ENCODE measurements around the gene TBL3. TPM values are rescaled to one million over a fixed set of nuclear protein-coding genes. Genes with fewer than 3 reads are reported as not detected.

TBL3 gene
- total RNA-seq, 1 donor from 2014 or later: 24.4 TPM

- Mint-ChIP-seq H3K27me3 (ENCODE audit: low read depth, unreplicated experiment) (no peaks in the 10 kb centered on the region), H3K4me3 (ENCODE audit: unreplicated experiment) (no peak overlapping the region), H3K9me3 (ENCODE audit: unreplicated experiment) (no peaks in the 10 kb centered on the region), H3K27ac (ENCODE audit: unreplicated experiment) (no peak overlapping the region), H3K36me3 (ENCODE audit: low read depth, unreplicated experiment) (no peaks in the 10 kb centered on the region), H3K4me1 (ENCODE audit: low read depth, unreplicated experiment) (peaks cover 18% of the 10 kb centered on the region)
- DNase-seq (ENCODE audit: low read depth) (no peak), FAIRE-seq (no peak)
- Histone ChIP-seq H3K9ac (ENCODE audit: low read length) (no peak overlapping the region), H2AFZ (ENCODE audit: low read depth, low read length) (no peak overlapping the region), H3K27me3 (ENCODE audit: insufficient read depth, low read length) (no peaks in the 10 kb centered on the region), H3K27ac (ENCODE audit: low read depth, low read length) (no peak overlapping the region), H3K79me2 (ENCODE audit: insufficient read depth, low read length) (peaks cover 55% of the 10 kb centered on the region), H3K4me1 (ENCODE audit: insufficient read depth, low read length) (peaks cover 49% of the 10 kb centered on the region), H3K9me3 (ENCODE audit: insufficient read depth, low read depth, low read length) (no peaks in the 10 kb centered on the region), H4K20me1 (ENCODE audit: insufficient read depth, low read length) (peaks cover 24% of the 10 kb centered on the region), H3K4me3 (ENCODE audit: insufficient read depth, low read depth, low read length) (no peak overlapping the region), H3K4me2 (ENCODE audit: low read length) (no peak overlapping the region), H3K36me3 (ENCODE audit: insufficient read depth, low read length) (no peaks in the 10 kb centered on the region)
- TF ChIP-seq, protein P1, sequence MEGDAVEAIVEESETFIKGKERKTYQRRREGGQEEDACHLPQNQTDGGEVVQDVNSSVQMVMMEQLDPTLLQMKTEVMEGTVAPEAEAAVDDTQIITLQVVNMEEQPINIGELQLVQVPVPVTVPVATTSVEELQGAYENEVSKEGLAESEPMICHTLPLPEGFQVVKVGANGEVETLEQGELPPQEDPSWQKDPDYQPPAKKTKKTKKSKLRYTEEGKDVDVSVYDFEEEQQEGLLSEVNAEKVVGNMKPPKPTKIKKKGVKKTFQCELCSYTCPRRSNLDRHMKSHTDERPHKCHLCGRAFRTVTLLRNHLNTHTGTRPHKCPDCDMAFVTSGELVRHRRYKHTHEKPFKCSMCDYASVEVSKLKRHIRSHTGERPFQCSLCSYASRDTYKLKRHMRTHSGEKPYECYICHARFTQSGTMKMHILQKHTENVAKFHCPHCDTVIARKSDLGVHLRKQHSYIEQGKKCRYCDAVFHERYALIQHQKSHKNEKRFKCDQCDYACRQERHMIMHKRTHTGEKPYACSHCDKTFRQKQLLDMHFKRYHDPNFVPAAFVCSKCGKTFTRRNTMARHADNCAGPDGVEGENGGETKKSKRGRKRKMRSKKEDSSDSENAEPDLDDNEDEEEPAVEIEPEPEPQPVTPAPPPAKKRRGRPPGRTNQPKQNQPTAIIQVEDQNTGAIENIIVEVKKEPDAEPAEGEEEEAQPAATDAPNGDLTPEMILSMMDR (IDR thresholded peaks at IDR 0.05; ENCODE audit: insufficient read depth, low read depth, low read length): no peak
- no peak for TF ChIP-seq EZH2 (IDR thresholded peaks at IDR 0.05; ENCODE audit: insufficient read depth, low read length)
Observed at GRCh38 chr16:2031081-2031577, 59.3 kb downstream of the TBL3 start.

Other genes with a start within 250 kb of the TBL3 start
- 36.3 and 42.7 TPM in 2 replicates for gene NME3, start 200.5 kb upstream of the TBL3 start, total RNA-seq
- 21.4 and 23.3 TPM in 2 replicates for gene EME2, start 199.2 kb upstream of the TBL3 start, total RNA-seq
- 74.0 and 80.2 TPM in 2 replicates for gene MRPS34, start 198.9 kb upstream of the TBL3 start, total RNA-seq
- 21.8 and 23.3 TPM in 2 replicates for gene SPSB3, start 189.5 kb upstream of the TBL3 start, total RNA-seq
- 41.4 and 45.2 TPM in 2 replicates for gene NUBP2, start 189.1 kb upstream of the TBL3 start, total RNA-seq
- gene IGFALS, start 178.3 kb upstream of the TBL3 start, total RNA-seq: not detected in 2 replicates
- gene HAGH, start 145.2 kb upstream of the TBL3 start, total RNA-seq: 35.9 and 36.9 TPM in 2 replicates
- 24.0 and 25.8 TPM in 2 replicates for gene FAHD1, start 144.8 kb upstream of the TBL3 start, total RNA-seq
- 0.16 TPM in 1 of 2 replicates, not detected in the other for gene MEIOB, start 99.9 kb upstream of the TBL3 start, total RNA-seq
- gene HS3ST6, start 53.6 kb upstream of the TBL3 start, total RNA-seq: not detected in 2 replicates
- 23.7 and 25.8 TPM in 2 replicates for gene MSRB1, start 28.9 kb upstream of the TBL3 start, total RNA-seq
- gene RPL3L, start 17.4 kb upstream of the TBL3 start, total RNA-seq: not detected in 2 replicates
- gene NDUFB10, start 12.5 kb upstream of the TBL3 start, total RNA-seq: 149 and 153 TPM in 2 replicates
- gene RPS2, start 7.2 kb upstream of the TBL3 start, total RNA-seq: 2,350 and 2,534 TPM in 2 replicates
- gene RNF151, start 5.2 kb upstream of the TBL3 start, total RNA-seq: not detected in 2 replicates
- 0.89 TPM in 1 of 2 replicates, not detected in the other for gene NOXO1, start 9.4 kb downstream of the TBL3 start, total RNA-seq
- 30.4 and 32.1 TPM in 2 replicates for gene GFER, start 12.1 kb downstream of the TBL3 start, total RNA-seq
- gene SYNGR3, start 17.9 kb downstream of the TBL3 start, total RNA-seq: 4.8 and 6.0 TPM in 2 replicates
- gene ZNF598, start 37.8 kb downstream of the TBL3 start, total RNA-seq: 46.0 and 50.0 TPM in 2 replicates
- 2.1 and 2.9 TPM in 2 replicates for gene NPW, start 47.7 kb downstream of the TBL3 start, total RNA-seq
- gene NHERF2, start 54.8 kb downstream of the TBL3 start, total RNA-seq: 92.5 and 106 TPM in 2 replicates
- 13.2 and 13.7 TPM in 2 replicates for gene NTHL1, start 75.8 kb downstream of the TBL3 start, total RNA-seq
- gene TSC2, start 75.9 kb downstream of the TBL3 start, total RNA-seq: 89.5 and 94.6 TPM in 2 replicates
- gene PKD1, start 163.8 kb downstream of the TBL3 start, total RNA-seq: 112 and 128 TPM in 2 replicates
- gene RAB26, start 176.6 kb downstream of the TBL3 start, total RNA-seq: 1.2 and 1.4 TPM in 2 replicates
- 92.1 and 93.1 TPM in 2 replicates for gene TRAF7, start 183.7 kb downstream of the TBL3 start, total RNA-seq
- 0.66 and 1.3 TPM in 2 replicates for gene CASKIN1, start 224.6 kb downstream of the TBL3 start, total RNA-seq
- 32.6 and 34.7 TPM in 2 replicates for gene MLST8, start 233.4 kb downstream of the TBL3 start, total RNA-seq
- 6.4 and 7.0 TPM in 2 replicates for gene BRICD5, start 238.8 kb downstream of the TBL3 start, total RNA-seq
- gene PGP, start 242.8 kb downstream of the TBL3 start, total RNA-seq: 19.4 and 21.1 TPM in 2 replicates